22Rv1 (cell line): ENCODE measurements around the gene GAS7.

Experiments used
- H3K27ac ChIP-seq: fragments of 450-650 bp; 2 replicates; pipeline ENCODE4 v1.5.1; 2017
- CTCF ChIP-seq: fragments of 450-650 bp; IDR thresholded peaks from 2 replicates; pipeline ENCODE4 v1.5.1; 2017; ENCODE audit warnings: mild to moderate bottlenecking
- ZFX ChIP-seq: fragments of 450-650 bp; IDR thresholded peaks from 2 replicates; pipeline ENCODE4 v1.6.1; 2017; ENCODE audit warnings: antibody characterized with exemption, borderline replicate concordance

GAS7 gene

DNA sequence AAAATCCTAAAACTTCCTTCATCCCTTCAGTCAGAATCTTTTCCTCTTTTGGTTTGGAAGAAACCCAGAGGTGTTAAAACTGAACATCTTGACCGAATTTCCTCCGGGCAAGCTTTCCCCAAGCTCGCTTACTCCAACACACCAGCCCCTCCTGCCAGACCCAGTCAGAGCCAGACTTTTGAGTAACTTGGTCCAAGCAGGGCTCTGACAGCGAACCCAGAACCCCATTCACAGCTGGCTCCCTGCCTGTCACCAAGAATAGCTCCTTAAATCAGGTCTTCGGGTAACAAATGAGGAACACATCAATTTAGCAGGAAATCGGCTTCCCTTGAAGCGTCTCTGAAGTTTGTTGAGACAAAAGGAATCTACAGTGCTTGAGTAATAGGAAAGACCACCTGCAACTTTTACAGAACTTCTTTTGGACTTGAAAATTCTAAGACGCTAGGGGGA, 27.3 kb downstream of the GAS7 start:
- TF ChIP-seq CTCF: no peak
- TF ChIP-seq ZFX: no peak
- H3K27ac ChIP-seq: no peak overlapping the region

GRCh38 chr17:10170233-10170632, 28.2 kb downstream of the GAS7 start:
- H3K27ac ChIP-seq: no peak overlapping the region
- TF ChIP-seq ZFX (no peak), CTCF (no peak)

GRCh38 chr17:10169290-10169689, 29.1 kb downstream of the GAS7 start:
- TF ChIP-seq CTCF (no peak), ZFX (no peak)
- H3K27ac ChIP-seq: no peak overlapping the region

DNA sequence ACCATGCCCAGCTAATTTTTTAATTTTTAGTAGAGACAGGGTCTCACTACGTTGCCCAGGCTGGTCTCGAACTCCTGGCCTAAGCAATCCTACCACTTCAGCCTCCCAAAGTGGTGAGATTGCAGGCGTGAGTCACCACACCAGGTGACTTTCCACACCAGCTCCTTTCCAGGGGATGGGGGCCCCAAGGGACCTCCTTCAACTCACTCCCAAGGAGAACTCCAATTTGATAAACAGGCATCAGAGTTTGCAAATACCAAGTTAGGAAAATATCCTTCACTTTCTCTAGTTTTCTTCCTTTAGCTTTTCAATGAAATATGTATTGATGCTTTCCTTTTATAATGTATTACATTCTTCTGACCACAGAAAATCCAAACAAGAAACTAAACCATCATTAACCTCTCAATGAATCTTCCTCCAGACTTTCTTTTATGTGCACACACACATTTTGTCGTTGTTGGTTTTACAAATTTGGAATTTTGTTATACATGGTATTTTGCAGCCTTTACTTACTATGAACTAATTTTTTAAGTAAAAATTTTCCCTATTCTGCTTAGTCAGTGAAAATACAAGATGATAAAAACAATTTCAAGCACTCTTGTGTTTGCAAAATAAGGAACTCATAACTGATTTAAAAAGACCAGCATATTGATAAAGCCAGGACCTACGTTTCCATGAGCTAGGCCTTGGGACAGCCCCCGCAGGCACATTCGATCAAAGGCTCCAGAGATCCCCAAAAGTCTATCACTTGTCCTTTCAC, 32.0 kb downstream of the GAS7 start:
- TF ChIP-seq ZFX (no peak), CTCF (no peak)
- H3K27ac ChIP-seq: no peak overlapping the region

- TF ChIP-seq ZFX: no peak
- H3K27ac ChIP-seq: no peak overlapping the region
These were observed 36.3 kb downstream of the GAS7 start for GRCh38 chr17:10162096-10162495.

- no peak overlapping the region for H3K27ac ChIP-seq
- TF ChIP-seq ZFX (no peak), CTCF (no peak)
These were observed 37.0 kb downstream of the GAS7 start for GRCh38 chr17:10161386-10161785.

GRCh38 chr17:10156948-10157607, 41.3 kb downstream of the GAS7 start:
- no peak for TF ChIP-seq ZFX
- no peak for TF ChIP-seq CTCF
- no peak overlapping the region for H3K27ac ChIP-seq

- no peak for TF ChIP-seq ZFX
- TF ChIP-seq CTCF: no peak
- no peak overlapping the region for H3K27ac ChIP-seq
These were observed 41.8 kb downstream of the GAS7 start for GRCh38 chr17:10156599-10156947.
